DMS153 (cell line): ENCODE measurements around the gene NTF3.

Experiments
- DNase-seq: peaks from one replicate; lab custom pipeline; 2025; lab: John Stamatoyannopoulos, UW

The NTF3 gene

GRCh38 chr12:5456906-5457305, 25.0 kb downstream of the NTF3 start:
- DNase-seq: no peak

- no peak for DNase-seq
These were observed 26.5 kb downstream of the NTF3 start for GRCh38 chr12:5458229-5459050.

- no peak for DNase-seq
These were observed 27.3 kb downstream of the NTF3 start for GRCh38 chr12:5459051-5459782.

GRCh38 chr12:5460817-5461216, 28.9 kb downstream of the NTF3 start:
- DNase-seq: no peak

GRCh38 chr12:5461966-5462365, 30.1 kb downstream of the NTF3 start:
- DNase-seq: no peak

GRCh38 chr12:5464096-5464495, 32.2 kb downstream of the NTF3 start:
- no peak for DNase-seq

- no peak for DNase-seq
These were observed 33.5 kb downstream of the NTF3 start for GRCh38 chr12:5465384-5465783.

- DNase-seq: no peak
These were observed 34.6 kb downstream of the NTF3 start for GRCh38 chr12:5466521-5466960.

GRCh38 chr12:5467931-5468330, 36.0 kb downstream of the NTF3 start:
- DNase-seq: no peak

GRCh38 chr12:5470221-5470620, 38.3 kb downstream of the NTF3 start:
- no peak for DNase-seq

GRCh38 chr12:5470703-5471102, 38.8 kb downstream of the NTF3 start:
- no peak for DNase-seq

GRCh38 chr12:5473076-5473782, 41.3 kb downstream of the NTF3 start:
- no peak for DNase-seq

- DNase-seq: no peak
These were observed 41.8 kb downstream of the NTF3 start for GRCh38 chr12:5473783-5474116.

GRCh38 chr12:5476356-5476755, 44.4 kb downstream of the NTF3 start:
- no peak for DNase-seq

- no peak for DNase-seq
These were observed 46.3 kb downstream of the NTF3 start for GRCh38 chr12:5478081-5478706.

GRCh38 chr12:5479761-5480160, 47.9 kb downstream of the NTF3 start:
- DNase-seq: no peak

GRCh38 chr12:5480218-5480937, 48.5 kb downstream of the NTF3 start:
- peak; percentile 44 for DNase-seq

GRCh38 chr12:5480938-5481303, 49.0 kb downstream of the NTF3 start:
- no peak for DNase-seq

GRCh38 chr12:5481645-5482044, 49.7 kb downstream of the NTF3 start:
- no peak for DNase-seq

GRCh38 chr12:5484426-5484825, 52.5 kb downstream of the NTF3 start:
- no peak for DNase-seq

GRCh38 chr12:5485454-5485853, 53.5 kb downstream of the NTF3 start:
- no peak for DNase-seq

- no peak for DNase-seq
These were observed 55.2 kb downstream of the NTF3 start for GRCh38 chr12:5487076-5487475.
